Femur (tissue), 1 donor: ENCODE results near the gene TEDC2.

ENCODE experiments used
- DNase-seq: peaks from one replicate; pipeline ENCODE4 v3.0.0-alpha.2; 2017

Gene TEDC2

DNA sequence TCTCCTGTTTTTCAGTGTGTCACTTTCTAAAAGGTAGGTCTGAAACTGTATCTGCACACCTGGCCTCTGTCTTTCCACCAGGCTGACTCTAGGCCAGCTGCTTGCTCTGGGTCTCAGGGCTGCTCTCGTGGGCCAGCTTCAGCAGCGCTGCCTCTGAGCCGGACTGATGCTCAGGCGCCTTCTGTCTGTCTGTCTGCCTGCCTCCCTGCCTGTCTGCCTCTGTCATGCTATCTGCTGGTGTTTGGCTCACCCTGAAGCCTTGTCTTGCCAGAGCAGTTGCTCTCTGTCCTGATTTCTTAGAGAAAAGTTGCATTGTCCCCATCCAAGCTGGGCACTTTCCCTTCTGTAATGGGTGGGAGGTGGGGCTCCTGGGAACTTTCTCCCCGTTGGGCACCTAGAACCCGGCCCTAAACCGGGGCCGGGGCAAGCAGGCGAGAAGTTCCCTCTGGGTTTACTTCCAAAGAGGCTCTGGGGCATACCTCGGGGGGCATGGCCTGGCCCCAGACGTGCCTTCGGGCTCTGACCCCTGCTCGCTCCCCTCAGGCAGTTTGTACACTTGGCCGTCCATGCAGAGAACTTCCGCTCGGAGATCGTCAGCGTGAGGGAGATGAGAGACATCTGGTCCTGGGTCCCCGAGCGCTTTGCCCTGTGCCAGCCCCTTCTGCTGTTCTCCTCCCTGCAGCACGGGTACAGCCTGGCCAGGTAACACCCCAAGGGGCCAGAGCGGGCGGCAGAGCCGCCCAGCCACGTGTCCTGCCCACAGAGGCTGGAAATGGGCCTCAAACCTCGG, 38.0 kb downstream of the TEDC2 start:
- DNase-seq = no peak

DNA sequence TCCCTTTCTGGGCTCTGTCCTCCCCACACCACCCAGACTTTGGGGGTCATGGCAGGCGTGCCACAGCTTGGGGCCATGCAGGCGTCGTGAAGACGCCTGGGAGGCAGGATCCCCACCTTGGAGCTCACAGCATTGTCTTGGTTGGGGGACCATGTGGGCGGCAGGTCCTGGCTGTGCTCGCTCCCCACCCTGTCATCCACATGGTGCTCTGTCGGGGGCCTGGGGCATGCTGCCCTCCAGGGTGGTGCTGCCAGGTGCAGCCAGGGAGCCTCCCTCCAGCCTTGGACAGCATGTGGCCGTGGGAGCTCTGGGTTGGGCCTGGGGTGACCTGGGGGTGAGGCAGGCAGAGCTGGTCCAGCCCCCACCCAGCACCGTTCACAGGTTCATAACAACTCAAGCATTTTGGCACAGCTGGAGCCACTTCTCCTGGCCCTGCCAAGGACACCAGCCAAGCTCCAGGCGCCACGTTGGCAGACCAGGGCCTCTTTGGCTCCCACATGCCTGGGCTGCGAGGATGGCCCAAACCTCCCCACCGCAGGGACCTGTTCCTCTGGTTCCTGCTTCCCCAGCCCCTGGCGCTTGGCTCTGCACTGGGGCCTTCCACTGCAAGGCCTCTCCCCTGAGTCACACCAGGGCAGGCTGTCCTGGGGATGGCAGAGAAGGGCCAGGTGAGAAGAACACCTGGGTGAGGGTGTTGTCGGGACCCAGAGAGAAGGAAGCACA, 38.8 kb downstream of the TEDC2 start:
- peak; percentile 19 for DNase-seq

DNA sequence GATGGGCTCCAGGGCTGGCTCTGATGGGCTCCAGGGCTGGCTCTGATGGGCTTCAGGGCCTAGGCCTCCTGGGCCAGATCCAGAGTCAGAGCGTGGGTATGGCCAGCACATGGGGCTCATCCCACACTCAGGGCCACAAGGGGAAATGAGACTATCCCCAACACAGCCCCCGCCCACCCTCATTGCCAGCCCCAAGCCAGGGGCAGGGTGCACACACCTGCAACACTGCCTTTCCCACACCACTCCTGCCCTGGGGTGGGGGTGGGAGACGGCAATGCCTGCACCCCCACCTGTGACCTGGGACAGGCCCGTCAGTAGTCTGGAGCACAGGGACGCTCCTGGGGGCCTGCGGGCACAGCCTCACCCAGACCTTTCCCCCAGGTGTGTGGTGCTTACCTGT, 39.5 kb downstream of the TEDC2 start:
- DNase-seq = no peak

DNA sequence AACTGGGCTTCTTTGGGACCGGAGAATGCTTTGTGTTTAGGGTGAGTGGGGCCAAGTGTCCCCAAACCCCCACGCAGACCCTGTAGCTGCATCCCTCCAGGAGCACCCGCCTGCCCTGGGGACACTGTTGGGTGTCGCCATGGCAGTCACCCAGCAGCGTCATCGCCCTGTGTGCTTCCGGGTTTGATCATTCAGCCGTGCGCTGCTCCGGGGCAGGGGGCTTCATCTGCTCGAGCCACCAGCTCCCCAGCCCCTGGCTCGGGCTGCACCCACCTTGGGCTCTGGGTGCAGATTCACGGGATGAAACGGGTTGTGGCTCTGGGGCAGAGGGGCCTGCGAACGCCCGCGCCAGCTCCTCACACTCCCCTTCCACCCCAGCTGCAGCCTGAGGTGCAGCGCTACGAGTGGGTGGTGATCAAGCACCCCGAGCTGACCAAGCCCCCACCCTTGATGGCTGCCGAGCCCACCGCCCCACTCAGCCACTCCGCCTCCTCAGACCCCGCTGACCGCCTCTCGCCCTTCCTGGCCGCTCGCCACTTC, 40.1 kb downstream of the TEDC2 start:
- no peak for DNase-seq

DNA sequence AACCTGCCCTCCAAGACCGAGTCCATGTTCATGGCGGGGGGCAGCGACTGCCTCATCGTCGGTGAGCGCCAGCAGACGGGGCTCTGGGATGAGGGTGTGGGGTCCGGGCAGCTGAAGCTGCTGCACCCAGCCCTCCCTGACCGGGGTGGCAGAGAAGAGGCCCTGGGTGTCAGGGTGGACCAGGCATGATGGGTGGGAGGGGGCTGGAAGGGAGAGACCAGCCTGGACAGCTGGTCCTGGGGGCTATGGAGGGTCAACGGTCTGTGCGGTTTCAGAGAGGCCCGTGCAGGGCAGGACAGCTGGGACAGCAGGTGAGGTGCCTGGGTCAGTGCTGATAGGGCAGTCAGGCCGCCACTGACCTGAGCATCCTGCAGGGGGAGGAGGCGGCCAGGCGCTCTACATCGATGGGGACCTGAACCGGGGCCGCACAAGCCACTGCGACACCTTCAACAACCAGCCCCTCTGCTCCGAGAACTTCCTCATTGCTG, 40.6 kb downstream of the TEDC2 start:
- DNase-seq = peak; percentile 25

DNA sequence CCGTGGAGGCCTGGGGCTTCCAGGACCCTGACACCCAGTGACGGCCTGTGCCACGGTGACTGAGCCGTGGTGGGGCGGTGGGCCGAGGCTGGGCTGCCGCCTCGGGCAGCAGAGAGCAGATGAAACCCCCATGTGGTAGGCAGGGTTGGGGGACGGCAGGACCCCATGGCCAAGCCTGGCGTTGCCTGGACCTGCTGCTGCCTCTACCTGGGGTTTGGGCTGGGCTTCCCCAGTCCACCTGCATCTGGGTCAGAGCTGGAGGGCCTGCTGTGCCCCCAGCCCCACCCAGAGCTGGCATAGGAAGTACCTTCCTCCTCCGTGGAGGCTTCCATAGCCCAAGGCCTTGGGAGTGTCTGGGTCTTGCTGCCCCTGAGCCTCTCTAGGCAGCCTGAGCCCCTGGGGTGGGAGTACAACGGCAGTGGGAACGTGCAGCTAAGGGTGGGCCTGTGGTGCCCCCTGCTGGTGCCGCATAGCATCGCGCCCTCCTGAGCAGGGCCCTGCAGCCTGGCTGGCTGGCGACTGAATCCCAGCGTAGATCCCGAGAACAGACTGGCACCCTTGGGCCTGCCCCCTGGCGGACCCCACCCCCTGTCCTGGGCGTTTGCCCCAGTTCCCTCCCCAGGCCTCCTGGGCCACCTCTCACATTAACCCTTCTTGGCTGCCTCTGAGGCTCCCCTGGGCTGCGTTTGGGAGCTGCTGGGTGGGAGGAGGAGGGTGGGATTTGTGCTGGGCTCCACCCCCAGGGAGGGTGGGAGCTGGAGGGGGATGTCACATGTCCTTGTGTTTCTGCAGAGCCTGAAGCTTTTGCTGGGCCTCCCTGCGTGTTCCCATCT, 41.2 kb downstream of the TEDC2 start:
- DNase-seq = peak; percentile 91

DNA sequence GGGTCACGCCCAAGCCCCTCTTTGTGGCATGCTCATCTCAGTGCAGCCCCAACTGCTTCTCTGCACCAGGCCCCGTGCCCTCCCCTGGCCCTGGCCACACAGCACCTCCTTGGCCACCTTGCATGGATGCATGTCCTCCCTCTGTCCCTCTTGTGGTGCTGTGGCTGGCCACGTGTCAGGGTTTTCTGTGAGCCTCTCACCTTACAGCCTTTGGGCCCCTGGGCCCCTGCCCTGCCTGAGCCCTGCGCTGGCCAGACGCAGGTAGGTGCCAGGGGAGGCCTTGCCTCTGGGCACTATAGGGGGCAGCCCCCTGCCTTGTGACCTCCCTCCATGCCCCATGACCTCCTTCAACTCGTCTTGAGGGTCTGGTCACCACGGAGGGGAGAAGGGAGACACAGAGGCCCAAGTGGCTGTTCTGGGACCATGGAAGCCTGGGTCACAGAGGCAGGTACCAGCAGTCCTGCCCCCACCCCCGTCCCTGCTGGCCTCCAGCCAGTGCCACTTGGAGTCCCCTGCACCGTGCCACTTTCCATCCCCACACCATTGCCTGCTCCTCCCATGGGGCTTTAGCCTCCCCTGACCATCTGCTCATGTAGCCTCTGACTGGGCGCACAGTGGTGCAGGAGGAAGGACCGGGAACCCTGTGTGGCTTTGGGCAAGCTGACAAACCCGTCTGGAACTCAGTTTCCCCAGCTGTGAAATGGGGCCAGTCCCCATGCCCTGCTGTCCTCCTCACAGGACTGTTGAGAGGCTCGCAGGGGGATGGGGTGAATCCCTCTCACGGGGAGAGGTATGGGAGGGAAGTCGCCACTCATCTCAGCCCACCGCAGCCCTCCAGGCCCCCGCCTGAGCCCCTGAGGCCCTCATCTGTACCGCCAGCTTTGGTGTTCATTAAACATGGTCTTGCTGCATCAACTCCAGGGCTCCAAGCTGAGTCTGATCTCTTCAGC, 42.3 kb downstream of the TEDC2 start:
- DNase-seq = peak; percentile 24

DNA sequence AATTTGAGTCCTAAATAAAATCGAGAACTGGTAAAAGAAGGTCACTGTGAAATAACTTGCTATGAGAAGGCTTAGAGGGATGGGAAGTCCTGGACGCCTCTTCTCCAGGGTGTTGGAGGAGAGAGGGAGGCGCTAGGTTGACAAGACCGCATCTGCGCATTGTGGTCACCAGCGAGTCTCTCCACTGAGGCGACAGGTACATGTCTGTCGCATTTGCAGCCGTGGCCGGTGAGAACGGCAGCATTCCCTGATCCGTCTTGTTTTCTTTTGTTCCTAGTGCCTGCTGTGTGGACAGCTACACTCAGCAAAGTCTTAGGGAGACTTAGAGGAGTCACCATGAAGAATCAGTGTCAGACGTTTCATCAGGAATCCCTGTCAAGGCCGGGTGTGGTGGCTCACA, 45.8 kb downstream of the TEDC2 start:
- DNase-seq = no peak

DNA sequence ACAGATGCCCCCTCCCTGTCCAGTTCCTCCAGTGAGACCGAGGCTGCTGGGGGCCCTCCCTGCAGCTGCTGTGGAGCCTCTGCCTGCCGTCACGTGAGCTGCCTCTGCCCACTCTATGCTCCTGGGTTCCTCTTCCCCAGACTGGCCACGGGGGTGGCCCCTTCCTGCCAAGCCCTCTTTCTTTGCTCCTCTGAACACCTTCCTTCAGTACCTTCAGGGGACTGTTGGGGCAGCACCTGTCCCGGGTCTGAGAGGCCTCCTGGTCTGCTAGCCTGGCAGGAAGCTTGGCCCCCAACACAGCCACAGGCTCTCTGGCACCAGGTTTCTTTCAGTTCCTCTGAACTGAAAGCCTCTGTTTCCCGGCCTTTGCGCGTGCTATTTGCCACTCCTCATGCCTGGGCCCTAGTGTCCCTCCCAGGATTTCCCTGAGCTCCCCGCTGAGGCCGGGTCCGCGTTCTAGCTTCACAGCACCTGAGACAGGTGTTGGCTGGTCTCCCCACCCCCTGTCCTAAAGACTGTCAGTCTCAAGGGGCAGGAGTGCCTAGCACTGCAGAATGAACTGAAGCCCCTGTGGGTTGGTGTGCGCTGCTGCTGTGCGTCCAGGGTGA, 47.2 kb downstream of the TEDC2 start:
- DNase-seq = peak; percentile 43

DNA sequence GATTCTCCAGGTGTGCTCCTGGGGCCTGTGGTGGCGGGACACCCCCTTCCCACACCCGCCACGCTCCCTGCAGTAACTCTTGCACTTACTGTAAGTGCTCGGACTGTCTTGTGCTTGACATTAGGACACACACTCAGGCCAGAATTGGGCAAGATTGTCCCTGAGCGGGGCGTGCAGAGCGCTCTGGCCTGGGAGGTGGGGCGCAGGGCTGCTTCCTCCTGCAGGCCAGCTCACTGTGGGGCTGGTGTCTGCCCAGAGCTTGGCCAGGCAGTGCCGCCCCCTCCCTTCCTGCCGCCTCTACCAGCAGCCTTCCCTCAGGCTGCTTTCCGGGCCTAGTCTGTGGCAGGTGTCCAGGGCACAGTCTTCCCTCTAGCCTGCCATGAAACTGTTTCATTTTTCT, 47.8 kb downstream of the TEDC2 start:
- peak; percentile 42 for DNase-seq

DNA sequence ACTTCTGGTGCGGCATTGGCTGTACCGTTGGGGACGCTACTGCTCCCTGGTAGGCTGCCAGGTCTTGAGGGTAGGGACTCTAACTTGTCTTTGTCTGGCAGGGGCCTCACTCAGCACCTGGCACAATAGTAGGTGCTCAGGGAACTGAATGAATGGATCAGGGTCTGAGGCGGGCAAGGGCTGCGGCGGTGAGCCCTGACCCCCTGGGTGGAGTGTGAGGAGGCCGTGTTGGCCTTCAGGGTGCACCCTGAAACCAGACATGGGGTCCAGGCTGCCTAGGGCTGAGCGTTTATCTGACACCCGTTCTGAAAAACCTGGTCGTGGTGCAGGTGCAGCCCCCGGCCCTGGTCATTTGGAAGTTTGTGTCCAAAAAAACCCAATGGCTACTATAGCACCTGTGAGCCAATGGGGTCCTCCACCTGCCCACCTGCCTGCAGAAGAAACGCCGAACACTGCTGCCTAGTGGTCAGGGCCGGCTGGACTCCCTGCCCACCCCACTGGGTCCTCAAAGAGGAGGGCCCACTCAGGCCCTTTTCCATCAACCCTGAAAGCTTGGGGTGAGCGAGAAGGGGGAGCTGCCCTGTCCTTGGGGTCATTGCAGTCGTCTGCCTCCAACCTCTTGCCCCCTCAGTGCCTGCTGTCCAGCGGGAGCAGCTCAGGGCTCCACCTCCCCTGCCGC, 49.0 kb downstream of the TEDC2 start:
- peak; percentile 22 for DNase-seq

DNA sequence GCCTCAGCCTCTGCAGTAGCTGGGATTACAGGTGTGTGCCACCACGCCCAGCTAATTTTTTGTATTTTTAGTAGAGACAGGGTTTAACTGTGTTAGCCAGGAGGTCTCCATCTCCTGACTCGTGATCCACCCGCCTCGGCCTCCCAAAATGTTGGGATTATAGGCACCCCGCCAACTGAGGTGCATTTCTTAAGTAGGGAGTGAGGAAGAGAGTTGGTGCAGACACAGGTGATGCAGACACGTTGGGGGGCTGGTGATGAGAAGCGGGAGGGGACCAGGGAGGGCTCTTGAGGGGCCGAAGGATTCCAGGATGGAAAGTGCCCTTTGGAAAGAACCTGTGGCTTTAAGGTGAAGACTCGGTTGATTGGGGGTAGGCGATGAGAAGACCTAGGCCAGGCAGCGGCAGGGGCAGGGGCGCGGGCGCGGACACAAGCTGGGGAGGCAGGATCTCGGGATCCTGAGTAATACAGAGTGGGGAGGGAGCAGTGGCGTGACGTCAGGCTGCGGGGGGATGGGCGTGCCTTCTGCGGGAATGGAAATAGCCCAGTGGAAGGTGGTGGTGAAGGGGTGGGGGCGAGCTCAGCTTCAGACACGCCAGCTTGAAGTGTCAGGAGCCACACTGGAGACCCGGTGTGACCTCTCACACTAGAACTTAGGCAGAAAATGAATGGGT, 51.4 kb downstream of the TEDC2 start:
- DNase-seq = peak; percentile 74

DNA sequence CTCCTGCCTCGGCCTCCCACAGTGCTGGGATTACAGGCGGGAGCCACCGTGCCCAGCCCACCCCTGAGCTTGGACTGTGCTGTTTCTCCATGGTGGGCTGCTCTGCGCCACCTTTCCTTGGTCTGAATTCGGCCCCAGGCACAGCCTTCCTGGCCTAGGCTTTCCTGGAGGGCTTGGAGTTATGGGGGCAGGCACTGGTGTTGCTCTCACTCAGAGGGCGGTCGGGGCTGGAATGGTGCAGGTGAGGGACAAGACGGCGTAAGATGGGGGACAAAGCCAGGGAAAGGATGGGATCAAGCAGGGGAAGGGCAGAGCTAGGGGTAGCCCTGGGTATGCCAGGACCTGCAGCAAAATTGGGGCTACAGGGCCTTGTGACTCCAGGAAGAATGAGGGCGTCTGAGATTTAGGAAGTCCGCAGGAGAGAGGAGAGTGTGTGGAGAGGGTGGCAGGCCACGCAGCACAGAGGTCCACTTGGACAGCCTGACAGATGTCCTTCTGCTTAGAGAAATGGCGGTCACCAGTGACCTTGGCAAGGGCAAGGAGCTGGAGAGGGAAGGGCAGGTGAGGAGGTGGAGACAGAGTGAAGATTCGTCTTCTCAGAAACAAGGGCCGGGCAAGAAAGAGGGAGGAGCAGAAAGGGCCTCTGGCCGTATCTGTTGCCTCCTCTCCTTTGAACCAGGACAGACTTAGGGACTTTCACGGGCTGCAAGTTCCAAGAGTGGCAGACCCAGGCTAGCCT, 52.3 kb downstream of the TEDC2 start:
- peak; percentile 35 for DNase-seq

DNA sequence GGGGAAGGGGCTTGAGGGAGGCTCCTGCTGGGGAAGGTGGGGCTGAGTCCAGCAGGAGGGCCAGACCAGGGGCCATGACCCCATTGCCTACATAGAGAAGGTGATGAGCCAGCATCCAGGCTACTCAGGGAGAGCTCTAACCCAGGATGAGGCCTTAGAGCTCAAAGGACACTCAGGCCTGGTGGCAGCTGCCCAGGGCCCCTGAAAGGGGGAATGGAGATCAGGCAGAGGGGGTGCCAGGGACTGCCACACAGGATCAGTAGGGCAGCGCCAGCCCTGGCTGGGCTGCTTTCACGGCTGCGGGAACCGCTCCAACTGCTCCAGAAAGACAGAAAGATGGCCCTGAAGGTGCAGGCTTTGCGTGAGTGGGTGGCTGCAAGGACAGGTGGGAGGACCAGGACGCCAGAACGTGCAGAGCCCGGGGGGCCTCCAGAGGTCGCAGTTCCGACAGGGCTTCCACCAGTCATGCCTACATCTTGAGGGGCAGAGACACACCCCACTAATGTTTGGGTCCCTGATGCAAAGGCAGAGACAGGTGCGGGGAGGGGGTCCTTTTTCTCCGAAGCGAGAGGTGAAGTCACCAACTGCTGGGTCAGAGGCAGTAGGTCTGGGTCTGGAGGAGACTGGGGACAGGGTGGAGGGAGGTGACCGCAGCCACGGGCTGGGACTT, 53.0 kb downstream of the TEDC2 start:
- peak; percentile 40 for DNase-seq

DNA sequence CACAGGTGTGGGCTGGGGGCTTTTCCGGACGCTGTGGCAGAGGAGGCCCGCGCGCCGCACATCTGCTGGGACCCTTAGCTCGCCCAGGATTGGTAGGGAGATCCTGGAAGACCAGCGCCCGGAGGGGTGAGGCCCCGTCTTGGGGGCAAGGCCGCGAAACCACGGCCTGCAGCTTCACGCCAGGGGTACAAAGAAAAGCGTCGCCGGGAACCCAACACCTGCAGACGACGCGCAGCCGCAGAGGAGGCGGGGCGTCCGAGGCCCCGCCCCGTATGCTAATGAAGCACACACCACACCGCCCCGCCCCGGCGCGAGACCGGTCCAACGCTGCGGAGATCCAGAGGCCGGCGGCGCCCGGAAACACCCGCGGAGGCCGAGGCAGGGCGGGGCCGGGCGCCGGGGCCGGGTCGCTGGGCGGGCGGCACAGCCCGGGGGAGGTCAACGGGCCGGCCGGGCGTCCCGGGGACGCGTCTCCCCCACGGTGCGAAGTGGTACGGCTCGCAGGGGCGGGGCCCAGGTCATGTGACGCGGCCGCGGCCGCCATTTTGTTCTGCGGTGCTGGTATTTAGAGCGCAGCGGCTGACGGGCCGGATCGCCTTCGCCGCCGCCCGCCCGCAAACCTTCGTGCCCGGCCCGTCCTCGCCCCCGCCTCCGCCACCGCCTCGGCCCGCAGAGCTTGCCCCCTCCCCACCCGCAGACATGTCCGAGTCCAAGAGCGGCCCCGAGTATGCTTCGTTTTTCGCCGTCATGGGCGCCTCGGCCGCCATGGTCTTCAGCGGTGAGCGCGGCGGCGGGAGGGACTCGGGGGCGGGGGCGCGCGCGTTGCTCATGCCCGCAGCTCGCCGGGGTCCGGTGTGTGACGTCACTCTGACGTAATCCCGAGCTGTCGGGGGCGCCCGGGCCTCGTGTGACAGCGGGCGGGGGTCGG, 53.8 kb downstream of the TEDC2 start, which contains the start of gene ATP6V0C:
Gene ATP6V0C (plus strand): TSS at position 548 of the 928 bp plus-strand sequence. CDS start 152 bp downstream, at position 700.
- DNase-seq = peak; percentile 94
